HG03565 (cell line): ENCODE results near the gene TSC2.

Experiments
- ATAC-seq: cut with Tn5 transposase; IDR thresholded peaks from one replicate; pipeline ENCODE4 v1.9.1; 2021; ENCODE audit warnings: mild to moderate bottlenecking, moderate library complexity; ENCODE audit not compliant: unreplicated experiment

Gene TSC2

DNA sequence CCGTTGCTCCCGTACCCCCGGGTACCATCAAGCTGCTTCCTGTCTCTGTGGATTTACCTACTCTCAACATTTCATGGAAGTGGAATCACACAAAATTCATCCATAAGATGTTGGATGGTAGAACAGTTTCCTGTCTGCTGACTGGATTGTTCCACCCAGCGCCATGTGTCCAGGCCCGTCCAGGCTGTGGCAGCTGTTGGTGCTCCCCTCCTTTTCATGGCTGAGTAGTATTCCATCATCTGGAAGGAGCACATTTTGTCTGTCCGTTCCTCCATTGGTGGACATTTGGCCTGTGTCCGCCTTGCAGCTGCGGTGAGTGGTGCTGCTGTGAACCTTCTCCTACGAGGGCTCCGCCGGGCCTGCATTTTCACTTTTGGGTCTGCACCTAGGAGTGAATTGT, 18.4 kb downstream of the TSC2 start:
- no peak for ATAC-seq

DNA sequence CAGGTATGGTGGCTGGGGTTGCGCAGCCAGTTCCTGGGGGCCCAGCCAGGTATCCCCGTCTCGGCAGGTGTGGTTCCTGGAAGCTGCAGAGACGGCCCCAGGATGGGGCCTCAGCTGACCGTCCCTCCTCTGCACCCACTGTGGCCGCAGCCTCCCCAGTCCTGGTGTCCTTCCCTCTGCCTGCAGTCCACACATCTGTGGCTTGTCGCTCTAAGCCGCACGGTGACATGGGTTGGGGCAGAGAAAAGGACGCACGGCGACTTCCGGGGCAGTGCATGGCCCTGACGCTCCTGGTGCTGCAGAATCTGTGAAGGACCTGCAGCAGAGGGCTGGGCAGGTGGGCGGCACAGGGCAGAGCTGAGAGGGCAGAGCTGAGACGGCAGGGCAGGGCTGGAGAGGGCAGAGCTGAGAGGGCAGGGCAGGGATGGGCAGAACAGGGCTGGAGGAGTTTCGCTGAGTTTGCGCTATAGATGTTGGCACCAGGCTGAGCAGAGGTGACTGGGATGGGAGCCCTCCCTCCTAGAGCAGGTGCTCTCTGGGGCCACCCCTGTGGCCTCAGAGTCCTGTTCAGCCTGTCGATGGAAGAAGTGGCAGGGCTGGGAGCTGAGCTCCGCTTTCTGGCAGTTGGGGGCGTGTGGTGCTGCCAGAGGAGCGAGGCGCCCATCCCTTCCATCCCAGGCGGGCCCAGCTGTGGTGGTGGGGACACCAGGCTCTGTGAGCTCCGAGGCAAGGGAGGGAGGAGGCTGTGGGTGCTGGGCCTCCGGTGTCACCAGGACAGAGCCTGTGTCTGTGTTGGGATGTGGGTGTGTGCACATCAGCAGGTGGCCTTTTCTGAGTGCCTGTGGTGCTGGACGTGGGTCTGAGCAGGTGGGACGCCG, 23.0 kb downstream of the TSC2 start:
- ATAC-seq = no peak

GRCh38 chr16:2071454-2072202, 23.8 kb downstream of the TSC2 start:
- no peak for ATAC-seq

DNA sequence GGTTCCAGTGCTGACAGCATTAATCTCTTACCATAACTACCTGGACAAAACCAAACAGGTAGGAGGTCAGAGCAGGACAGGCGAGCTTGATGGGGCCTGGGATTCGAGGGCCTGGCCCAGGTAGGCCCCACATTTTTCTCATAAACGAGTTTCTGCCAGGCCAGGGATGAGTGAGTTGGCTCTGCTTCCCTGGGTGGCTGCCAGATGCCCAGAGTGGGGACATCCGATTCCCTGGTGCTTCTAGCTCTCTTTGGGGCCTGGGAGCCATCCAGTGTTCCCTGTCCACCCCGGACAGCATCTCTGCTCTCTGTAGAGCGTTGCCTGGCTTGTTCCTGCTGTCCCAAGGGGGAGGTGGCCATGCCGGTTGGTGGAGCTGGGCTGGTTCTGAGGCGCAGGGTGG, 25.1 kb downstream of the TSC2 start:
- no peak for ATAC-seq

- ATAC-seq = no peak
Measured at GRCh38 chr16:2074071-2074470, 26.3 kb downstream of the TSC2 start.

DNA sequence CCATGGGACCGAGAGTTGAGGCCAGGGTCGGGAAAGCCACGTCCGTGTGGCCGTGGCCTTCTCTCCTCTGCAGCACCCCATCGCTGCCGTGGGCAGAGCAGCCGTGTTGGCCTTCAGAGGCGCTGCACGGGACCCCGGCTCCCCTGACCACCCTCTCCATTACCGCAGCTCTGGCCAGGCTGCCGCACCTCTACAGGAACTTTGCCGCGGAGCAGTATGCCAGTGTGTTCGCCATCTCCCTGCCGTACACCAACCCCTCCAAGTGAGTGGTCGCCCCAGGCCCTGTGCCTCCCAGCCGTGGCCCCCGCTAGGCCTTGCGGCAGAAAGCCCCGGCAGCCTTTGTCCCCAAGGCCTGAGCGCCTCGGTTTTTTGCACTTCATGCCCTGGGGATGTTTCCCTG, 27.8 kb downstream of the TSC2 start:
- ATAC-seq = no peak

DNA sequence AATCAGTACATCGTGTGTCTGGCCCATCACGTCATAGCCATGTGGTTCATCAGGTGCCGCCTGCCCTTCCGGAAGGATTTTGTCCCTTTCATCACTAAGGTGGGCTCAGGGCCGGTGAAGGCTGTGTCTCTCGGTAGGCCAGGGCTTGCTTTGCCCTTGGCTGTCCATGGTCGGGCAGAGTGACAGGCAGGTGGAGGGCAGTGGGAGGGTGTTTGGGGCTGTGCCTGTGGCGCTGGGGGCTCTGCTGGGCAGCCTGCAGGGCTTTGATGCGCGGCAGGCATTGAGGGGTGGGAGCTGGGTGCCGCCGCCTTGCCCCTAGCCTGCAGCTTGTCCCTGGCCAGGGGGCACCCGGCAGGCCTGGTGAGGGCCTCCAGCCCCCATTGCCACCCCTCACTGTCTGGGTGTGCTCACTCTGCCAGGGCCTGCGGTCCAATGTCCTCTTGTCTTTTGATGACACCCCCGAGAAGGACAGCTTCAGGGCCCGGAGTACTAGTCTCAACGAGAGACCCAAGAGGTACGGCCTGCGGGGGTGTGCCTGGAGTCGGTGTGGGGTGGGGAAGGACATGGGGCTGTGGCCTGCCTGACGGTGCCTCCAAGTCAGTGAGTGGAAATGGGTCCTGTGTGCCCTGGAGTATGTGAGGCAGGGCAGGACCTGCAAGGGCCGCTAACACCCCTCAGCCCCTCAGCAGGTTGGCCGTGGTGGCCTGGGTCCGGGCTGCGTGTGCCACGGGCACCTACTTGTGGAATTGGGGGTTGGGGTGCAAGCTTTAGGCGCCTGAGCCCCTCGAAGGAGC, 28.5 kb downstream of the TSC2 start:
- no peak for ATAC-seq

DNA sequence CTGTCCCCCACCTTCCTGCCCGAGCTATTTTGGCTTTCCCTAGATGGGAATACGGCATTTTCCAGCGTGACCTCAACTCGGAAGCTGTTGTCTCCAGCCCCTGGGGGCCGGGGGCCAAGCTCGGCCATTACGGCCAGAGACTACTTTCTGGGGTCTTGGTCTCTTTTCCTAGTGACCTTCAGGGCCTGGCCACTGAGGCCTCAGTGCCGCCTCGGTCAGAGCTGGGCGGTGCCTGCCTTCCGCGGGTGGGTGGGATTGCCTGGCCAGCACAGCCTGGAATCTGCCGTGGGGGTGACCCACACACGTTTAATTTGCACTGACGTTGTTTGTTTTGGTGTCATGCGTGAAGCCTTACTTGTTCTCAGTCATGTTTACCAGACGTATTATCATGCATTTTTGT, 29.2 kb downstream of the TSC2 start:
- no peak for ATAC-seq

- ATAC-seq = no peak
Measured at GRCh38 chr16:2077696-2078095, 29.9 kb downstream of the TSC2 start.

DNA sequence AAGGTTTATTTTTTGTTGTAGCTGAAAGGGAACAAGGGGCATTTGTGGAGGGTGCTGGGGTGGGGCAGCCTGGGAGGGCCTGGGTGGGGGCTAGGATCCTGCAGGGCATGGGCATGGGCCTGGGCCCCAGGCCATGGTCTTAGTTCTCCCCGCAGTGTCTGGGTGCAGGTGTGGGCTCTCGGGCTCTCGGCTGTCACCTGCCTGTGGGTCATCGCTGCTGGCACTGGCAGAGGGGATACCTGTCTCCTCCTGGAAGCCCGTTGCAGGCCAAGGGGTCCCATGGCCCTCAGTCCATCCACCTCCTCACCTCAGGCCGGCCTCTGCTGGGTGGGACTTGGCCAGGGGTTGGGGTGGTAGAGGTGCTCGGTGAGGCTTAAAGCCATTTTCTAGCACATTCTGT, 30.3 kb downstream of the TSC2 start:
- ATAC-seq = no peak

DNA sequence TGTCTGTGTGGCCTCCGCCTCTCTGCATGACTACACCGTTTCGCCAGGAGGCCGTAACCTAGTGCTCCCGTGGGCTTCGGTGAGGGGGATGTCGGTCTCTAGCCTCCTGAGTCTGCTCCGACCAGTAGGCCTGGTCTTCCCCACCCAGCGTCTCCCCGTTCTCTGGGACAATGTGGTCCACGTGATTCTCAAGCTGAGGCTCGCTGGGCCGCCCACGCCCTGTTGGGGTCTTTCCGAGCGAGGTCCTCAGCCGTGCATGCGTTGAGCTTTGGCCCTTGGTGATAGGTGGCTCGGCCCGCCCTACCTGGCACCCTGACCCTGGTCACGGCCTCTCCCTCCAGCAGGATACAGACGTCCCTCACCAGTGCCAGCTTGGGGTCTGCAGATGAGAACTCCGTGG, 30.9 kb downstream of the TSC2 start:
- no peak for ATAC-seq

- no peak for ATAC-seq
Measured at GRCh38 chr16:2079311-2079800, 31.6 kb downstream of the TSC2 start.

DNA sequence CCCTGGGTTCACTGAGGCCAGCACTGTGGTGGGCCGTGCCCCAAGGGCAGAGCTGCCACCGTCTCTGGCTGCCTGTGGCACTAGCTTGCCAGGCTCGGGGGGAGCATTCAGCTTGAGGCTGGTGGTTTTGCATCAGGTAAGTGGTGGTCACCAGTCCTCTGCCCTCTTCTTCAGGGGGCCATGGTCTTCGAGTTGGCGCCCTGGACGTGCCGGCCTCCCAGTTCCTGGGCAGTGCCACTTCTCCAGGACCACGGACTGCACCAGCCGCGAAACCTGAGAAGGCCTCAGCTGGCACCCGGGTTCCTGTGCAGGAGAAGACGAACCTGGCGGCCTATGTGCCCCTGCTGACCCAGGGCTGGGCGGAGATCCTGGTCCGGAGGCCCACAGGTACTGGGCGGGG, 32.2 kb downstream of the TSC2 start:
- ATAC-seq = no peak

GRCh38 chr16:2081201-2082084, 33.7 kb downstream of the TSC2 start:
- ATAC-seq = no peak

GRCh38 chr16:2082171-2082982, 34.6 kb downstream of the TSC2 start:
- ATAC-seq = no peak

GRCh38 chr16:2082983-2083364, 35.2 kb downstream of the TSC2 start:
- ATAC-seq = no peak

DNA sequence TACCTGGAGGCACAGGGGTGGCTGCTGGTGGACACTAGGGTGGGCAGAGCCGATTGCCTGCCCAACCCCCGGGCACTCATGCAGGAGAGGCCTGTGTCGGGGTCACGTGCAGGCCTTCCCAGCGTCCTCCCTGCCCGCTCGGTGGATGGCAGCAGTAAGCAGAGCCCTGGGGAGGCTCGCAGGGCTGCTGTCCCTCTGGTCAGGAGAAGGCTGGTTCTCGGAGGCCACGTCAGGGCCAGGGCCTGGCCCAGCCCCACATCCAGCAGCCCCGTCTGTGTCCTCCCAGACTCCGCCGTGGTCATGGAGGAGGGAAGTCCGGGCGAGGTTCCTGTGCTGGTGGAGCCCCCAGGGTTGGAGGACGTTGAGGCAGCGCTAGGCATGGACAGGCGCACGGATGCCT, 35.6 kb downstream of the TSC2 start:
- ATAC-seq = no peak

DNA sequence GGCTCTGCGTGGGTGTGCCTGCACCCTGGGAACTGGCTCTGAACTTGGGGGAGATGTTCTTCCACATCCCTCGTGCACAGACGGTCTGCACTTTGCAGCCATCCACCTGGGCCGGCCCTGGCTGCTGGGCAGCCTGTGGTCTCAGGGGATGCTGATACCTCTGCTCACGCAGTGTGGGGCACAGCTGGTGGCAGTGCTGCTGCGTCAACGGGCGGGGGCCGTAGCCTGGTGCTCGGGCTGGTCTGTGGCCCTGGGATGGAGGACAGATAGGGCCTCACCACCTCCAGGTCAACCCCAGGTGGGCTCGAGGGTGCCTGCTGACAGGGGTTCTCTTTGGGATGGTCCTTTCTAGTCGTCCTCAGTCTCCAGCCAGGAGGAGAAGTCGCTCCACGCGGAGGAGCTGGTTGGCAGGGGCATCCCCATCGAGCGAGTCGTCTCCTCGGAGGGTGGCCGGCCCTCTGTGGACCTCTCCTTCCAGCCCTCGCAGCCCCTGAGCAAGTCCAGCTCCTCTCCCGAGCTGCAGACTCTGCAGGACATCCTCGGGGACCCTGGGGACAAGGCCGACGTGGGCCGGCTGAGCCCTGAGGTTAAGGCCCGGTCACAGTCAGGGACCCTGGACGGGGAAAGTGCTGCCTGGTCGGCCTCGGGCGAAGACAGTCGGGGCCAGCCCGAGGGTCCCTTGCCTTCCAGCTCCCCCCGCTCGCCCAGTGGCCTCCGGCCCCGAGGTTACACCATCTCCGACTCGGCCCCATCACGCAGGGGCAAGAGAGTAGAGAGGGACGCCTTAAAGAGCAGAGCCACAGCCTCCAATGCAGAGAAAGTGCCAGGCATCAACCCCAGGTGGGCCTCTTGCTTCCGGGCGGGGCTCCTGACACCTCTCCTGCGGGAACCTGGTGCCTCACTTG, 36.3 kb downstream of the TSC2 start:
- ATAC-seq = no peak
